Esophagus (tissue), 2 donors: ENCODE measurements around the gene PADI1. TPM values are rescaled to one million over a fixed set of nuclear protein-coding genes. Genes with fewer than 3 reads are reported as not detected.

ENCODE experiments used
- H3K27ac ChIP-seq, 2 donors: one replicate each; pipeline ENCODE4 v1.5.1; 2013; ENCODE audit warnings: low read depth in 2 of 2, mild to moderate bottlenecking in 2 of 2, inconsistent platforms in 1 of 2, low read length in 1 of 2, moderate library complexity in 1 of 2
- H3K27me3 ChIP-seq, 2 donors: one replicate each; pipeline ENCODE4 v1.6.1; 2013; ENCODE audit warnings: low read length in 2 of 2, control low read depth in 1 of 2, mild to moderate bottlenecking in 1 of 2; ENCODE audit not compliant: insufficient read depth in 2 of 2, control insufficient read depth in 1 of 2
- H3K36me3 ChIP-seq, 2 donors: one replicate each; pipeline ENCODE4 v1.6.1; 2013; ENCODE audit warnings: low read length in 1 of 2; ENCODE audit not compliant: control insufficient read depth in 2 of 2, insufficient read depth in 2 of 2
- H3K4me1 ChIP-seq, 2 donors: one replicate each; pipeline ENCODE4 v1.6.1; 2013; ENCODE audit warnings: low read length in 1 of 2; ENCODE audit not compliant: control insufficient read depth in 2 of 2, insufficient read depth in 2 of 2
- H3K4me3 ChIP-seq, 2 donors: one replicate each; pipeline ENCODE4 v1.5.1; 2013; ENCODE audit warnings: low read length in 2 of 2, mild to moderate bottlenecking in 2 of 2, low read depth in 1 of 2, moderate library complexity in 1 of 2
- H3K9me3 ChIP-seq, 2 donors: one replicate each; pipeline ENCODE4 v1.6.1; 2013; ENCODE audit warnings: mild to moderate bottlenecking in 2 of 2, low read depth in 1 of 2, low read length in 1 of 2, moderate library complexity in 1 of 2; ENCODE audit not compliant: control insufficient read depth in 2 of 2, insufficient read depth in 1 of 2
- WGBS, 2 donors: extraction: QIAGEN DNeasy Blood & Tissue Kit; methylation state at CpG; one replicate each; pipeline ENCODE4 v1.1.7; 2013; 5-methylcytosine and 5-hydroxymethylcytosine counted together
- polyA plus RNA-seq, 2 donors: library from polyadenylated mRNA; stranded (reverse); fragments of 200-250 nt; gene quantifications; one replicate each; pipeline ENCODE4 v1.2.3, GENCODE V29; 2013
- donor health status: healthy with polysubstance abuse.
- donor health status: Bipolar disorder and iron deficiency.

PADI1 gene
- polyA plus RNA-seq, 2 donors: 162 to 398 TPM

DNA sequence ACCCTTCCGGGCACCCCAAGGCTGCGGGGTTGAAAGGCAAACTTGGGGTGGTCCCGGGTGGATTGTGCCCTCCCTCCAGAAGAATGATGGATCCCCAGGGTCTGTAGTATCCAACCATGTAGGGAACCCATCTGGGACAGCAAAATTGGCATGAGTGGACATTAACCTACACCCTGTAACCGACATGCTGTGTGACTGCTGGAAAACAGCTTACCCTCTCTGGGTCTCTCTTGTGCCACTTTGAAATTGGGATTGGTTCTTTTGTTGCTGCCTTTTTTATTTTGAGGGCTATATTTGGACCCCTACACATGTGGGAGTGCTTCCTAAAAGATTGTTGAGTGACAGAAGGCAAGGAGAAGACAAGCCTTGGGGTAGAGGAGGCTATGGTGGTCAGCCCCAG, 19.5 kb downstream of the PADI1 start:
- H3K27ac ChIP-seq: peak overlapping the region in 1 of 2 donors; percentile 70
- H3K36me3 ChIP-seq: peaks cover 0 to 1% of the 10 kb centered on the region in 2 donors
- no peaks in the 10 kb centered on the region for H3K27me3 ChIP-seq
- H3K4me3 ChIP-seq: no peak overlapping the region
- peaks cover 3 to 12% of the 10 kb centered on the region in 2 donors for H3K4me1 ChIP-seq
- peaks cover 0 to under 1% of the 10 kb centered on the region in 2 donors for H3K9me3 ChIP-seq
- WGBS, 2 donors: 91 to 93% methylated on average over 4 of the region's 4 CpGs

- H3K36me3 ChIP-seq: peaks cover 0 to 1% of the 10 kb centered on the region in 2 donors
- H3K4me3 ChIP-seq: no peak overlapping the region
- no peaks in the 10 kb centered on the region for H3K9me3 ChIP-seq
- peaks cover 3 to 19% of the 10 kb centered on the region in 2 donors for H3K4me1 ChIP-seq
- peak overlapping the region in 1 of 2 donors; percentile 70 for H3K27ac ChIP-seq
- H3K27me3 ChIP-seq: no peaks in the 10 kb centered on the region
- WGBS, 2 donors: 74% methylated on average over 6 of the region's 6 CpGs
Observed at GRCh38 chr1:17225140-17225539, 20.2 kb downstream of the PADI1 start.

DNA sequence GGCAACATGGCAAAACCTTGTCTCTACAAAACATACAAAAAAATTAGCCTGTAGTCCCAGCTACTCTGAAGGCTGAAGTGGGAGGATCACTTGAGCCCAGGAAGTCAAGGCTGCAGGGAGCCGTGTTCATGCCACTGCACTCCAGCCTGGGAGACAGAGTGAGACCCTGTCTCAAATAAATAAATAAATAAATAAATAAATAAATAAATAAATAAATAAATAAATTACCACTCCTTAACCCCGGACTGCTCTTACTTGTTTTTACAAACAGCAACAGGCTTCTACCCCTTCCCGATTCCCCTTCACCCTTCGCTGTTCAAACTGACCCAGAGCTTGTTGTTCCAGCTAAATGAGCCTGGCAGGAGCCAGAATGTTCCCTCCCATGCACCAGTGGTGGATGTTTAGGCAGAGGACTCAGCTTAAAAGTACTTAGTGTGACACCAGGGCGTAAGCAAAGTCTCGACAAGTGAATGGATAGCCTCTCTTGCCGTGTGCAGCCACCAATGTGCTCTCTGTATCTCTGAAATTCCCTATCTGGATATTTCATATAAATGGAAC, 22.5 kb downstream of the PADI1 start:
- WGBS, 2 donors: 60 to 76% methylated on average over 7 of the region's 7 CpGs
- Histone ChIP-seq H3K27me3 (no peaks in the 10 kb centered on the region), H3K9me3 (no peaks in the 10 kb centered on the region), H3K4me1 (peaks cover 0 to 22% of the 10 kb centered on the region in 2 donors), H3K4me3 (no peak overlapping the region), H3K27ac (peak overlapping the region; percentile 42 to 74), H3K36me3 (peaks cover 0 to 6% of the 10 kb centered on the region in 2 donors)

- Histone ChIP-seq H3K36me3 (peaks cover 0 to 5% of the 10 kb centered on the region in 2 donors), H3K4me3 (no peak overlapping the region), H3K9me3 (no peaks in the 10 kb centered on the region), H3K27ac (peak overlapping the region; percentile 84), H3K27me3 (no peaks in the 10 kb centered on the region), H3K4me1 (peaks cover 0 to 31% of the 10 kb centered on the region in 2 donors)
- WGBS, 2 donors: 71 to 77% methylated on average over 8 of the region's 8 CpGs
Observed at GRCh38 chr1:17228619-17229018, 23.7 kb downstream of the PADI1 start.

- Histone ChIP-seq H3K9me3 (no peaks in the 10 kb centered on the region), H3K4me3 (no peak overlapping the region), H3K27me3 (no peaks in the 10 kb centered on the region), H3K36me3 (peaks cover 0 to 5% of the 10 kb centered on the region in 2 donors), H3K27ac (peak overlapping the region; percentile 84), H3K4me1 (peaks cover 0 to 33% of the 10 kb centered on the region in 2 donors)
- WGBS, 2 donors: 52 to 61% methylated on average over 6 of the region's 6 CpGs
Observed at GRCh38 chr1:17229379-17229778, 24.5 kb downstream of the PADI1 start.

GRCh38 chr1:17230106-17230505, 25.2 kb downstream of the PADI1 start:
- peaks cover 0 to 31% of the 10 kb centered on the region in 2 donors for H3K4me1 ChIP-seq
- no peaks in the 10 kb centered on the region for H3K9me3 ChIP-seq
- peak overlapping the region; percentile 79 to 84 for H3K27ac ChIP-seq
- no peak overlapping the region for H3K4me3 ChIP-seq
- 88 to 89% methylated on average over 10 of the region's 10 CpGs for WGBS, 2 donors
- peaks cover 0 to 5% of the 10 kb centered on the region in 2 donors for H3K36me3 ChIP-seq
- H3K27me3 ChIP-seq: no peaks in the 10 kb centered on the region

GRCh38 chr1:17230671-17231310, 25.9 kb downstream of the PADI1 start:
- Histone ChIP-seq H3K4me3 (no peak overlapping the region), H3K27me3 (no peaks in the 10 kb centered on the region), H3K9me3 (no peaks in the 10 kb centered on the region), H3K36me3 (peaks cover 0 to 5% of the 10 kb centered on the region in 2 donors), H3K27ac (peak overlapping the region; percentile 11 to 45), H3K4me1 (peaks cover 0 to 31% of the 10 kb centered on the region in 2 donors)
- 80 to 90% methylated on average over 8 of the region's 8 CpGs for WGBS, 2 donors

DNA sequence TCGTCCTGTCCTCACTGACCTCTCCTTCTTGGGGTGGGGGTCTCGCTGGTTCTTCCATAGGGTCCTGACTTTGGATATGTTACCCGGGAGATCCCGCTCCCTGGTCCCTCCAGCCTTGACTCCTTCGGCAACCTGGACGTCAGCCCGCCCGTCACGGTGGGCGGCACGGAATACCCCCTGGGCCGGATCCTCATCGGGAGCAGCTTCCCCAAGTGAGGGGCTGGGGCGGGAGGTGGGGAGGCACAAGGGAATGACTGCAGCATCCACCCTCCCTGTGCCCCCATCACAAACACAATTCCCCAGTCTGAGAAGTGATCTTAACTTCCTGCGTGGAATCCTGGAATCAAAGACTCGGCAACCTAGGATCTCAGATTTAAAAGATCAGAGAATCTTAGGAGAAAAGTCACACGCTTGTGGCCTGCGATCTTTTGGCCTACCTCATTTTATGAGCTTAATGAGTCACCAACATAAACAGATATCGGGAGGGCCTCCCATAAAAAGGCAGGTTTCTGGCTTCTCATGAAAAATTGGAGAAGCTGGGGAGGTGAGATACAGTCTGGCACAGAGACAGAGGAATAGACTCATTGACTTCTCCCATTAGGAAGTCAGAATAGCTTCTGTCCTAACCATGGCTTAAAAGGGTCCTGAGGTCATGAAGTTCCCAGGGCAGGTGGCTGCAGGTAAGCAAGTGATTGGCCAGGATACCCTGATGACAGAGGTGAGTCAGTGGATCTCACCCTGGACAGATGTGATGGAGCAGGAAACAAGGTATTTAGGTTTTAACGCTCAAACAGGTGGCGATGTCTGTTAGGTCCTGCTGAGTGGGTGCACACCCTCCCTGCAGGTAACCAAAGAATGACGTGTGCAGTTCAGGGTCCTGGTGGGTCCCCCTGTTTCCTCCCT, 28.1 kb downstream of the PADI1 start:
- WGBS, 2 donors: 44 to 53% methylated on average over 22 of the region's 22 CpGs
- Histone ChIP-seq H3K27ac (peak overlapping the region; percentile 56 to 96), H3K4me3 (no peak overlapping the region), H3K9me3 (no peaks in the 10 kb centered on the region), H3K4me1 (peaks cover 0 to 28% of the 10 kb centered on the region in 2 donors), H3K36me3 (peaks cover 0 to 5% of the 10 kb centered on the region in 2 donors), H3K27me3 (no peaks in the 10 kb centered on the region)

- no peaks in the 10 kb centered on the region for H3K9me3 ChIP-seq
- H3K27me3 ChIP-seq: no peaks in the 10 kb centered on the region
- H3K36me3 ChIP-seq: peaks cover 0 to 5% of the 10 kb centered on the region in 2 donors
- H3K4me1 ChIP-seq: peaks cover 0 to 27% of the 10 kb centered on the region in 2 donors
- peak overlapping the region; percentile 56 to 96 for H3K27ac ChIP-seq
- 15 to 36% methylated on average over 6 of the region's 6 CpGs for WGBS, 2 donors
- H3K4me3 ChIP-seq: no peak overlapping the region
Observed at GRCh38 chr1:17233675-17234320, 28.9 kb downstream of the PADI1 start.
